K562 (cell line): ENCODE data around the gene ZW10. TPM values are rescaled to one million over a fixed set of nuclear protein-coding genes. Genes with fewer than 3 reads are reported as not detected.
A peak's percentile ranks its signal among the peaks of the same experiment; 100 is the strongest.

Experiments
- ADNP ChIP-seq: fragments of 200-800 bp; sonication (Bioruptor generic); IDR thresholded peaks from 2 replicates; pipeline ENCODE4 v1.6.1; 2016; ENCODE audit warnings: missing genetic modification characterization, missing compliant biosample characterization
- ARID3B ChIP-seq: fragments of 250-450 bp; sonication (Bioruptor Pico); IDR thresholded peaks from 2 replicates; pipeline ENCODE4 v1.4.0; 2020; ENCODE audit warnings: borderline replicate concordance
- ARNT ChIP-seq, 2 experiments: fragments of 450-650 bp; IDR thresholded peaks; 2 replicates each; pipeline ENCODE4 v1.6.1; 2016; ENCODE audit warnings: mild to moderate bottlenecking in 1 of 2
- CEBPZ ChIP-seq: fragments of 150-350 bp; IDR thresholded peaks from 2 replicates; pipeline ENCODE4 v1.6.1; 2014; ENCODE audit warnings: low read depth, mild to moderate bottlenecking, low read length, borderline replicate concordance
- EP400 ChIP-seq: fragments of 450-650 bp; IDR thresholded peaks from 2 replicates; pipeline ENCODE4 v1.6.1; 2017; ENCODE audit warnings: antibody characterized with exemption, mild to moderate bottlenecking, moderate library complexity
- ESRRA ChIP-seq: fragments of 450-650 bp; IDR thresholded peaks from 2 replicates; pipeline ENCODE4 v1.6.1; 2014; ENCODE audit warnings: low read depth, mild to moderate bottlenecking, moderate library complexity, borderline replicate concordance
- ETV5 ChIP-seq: sonication (generic); formaldehyde crosslinking; IDR thresholded peaks from 2 replicates; pipeline ENCODE4 v1.4.0; 2020; ENCODE audit warnings: low read depth, mild to moderate bottlenecking, missing genetic modification reagents
- FOXM1 ChIP-seq, 2 experiments: fragments of 450-650 bp in 1 of 2; sonication (generic) in 1 of 2; formaldehyde crosslinking in 1 of 2; IDR thresholded peaks; 2 replicates each; pipeline versions ENCODE4 v1.6.1 to v1.9.0; 2017 to 2022; ENCODE audit warnings: low read depth in 2 of 2, mild to moderate bottlenecking in 2 of 2, missing genetic modification reagents in 1 of 2, moderate library complexity in 1 of 2
- HOXB6 ChIP-seq: fragments of 250-450 bp; sonication (Bioruptor Pico); IDR thresholded peaks from 2 replicates; pipeline ENCODE4 v1.5.1; 2022; ENCODE audit warnings: mild to moderate bottlenecking, borderline replicate concordance
- KAT2B ChIP-seq: IDR thresholded peaks from one replicate; pipeline ENCODE4 v1.6.1; 2012; ENCODE audit warnings: low read depth, mild to moderate bottlenecking, control low read depth, inconsistent platforms, low read length, moderate library complexity
- MXI1 ChIP-seq: IDR thresholded peaks from 2 replicates; pipeline ENCODE4 v1.6.1; 2011; ENCODE audit warnings: low read depth, mild to moderate bottlenecking, improper control_type of control experiment, low read length
- PTBP1 ChIP-seq: fragments of 200-400 bp; formaldehyde crosslinking; IDR thresholded peaks from 2 replicates; pipeline ENCODE4 v1.6.1; 2017; ENCODE audit warnings: low read depth, low read length
- PURB ChIP-seq: sonication (generic); formaldehyde crosslinking; IDR thresholded peaks from 2 replicates; pipeline ENCODE4 v1.9.0; 2021; ENCODE audit warnings: low read depth, mild to moderate bottlenecking, missing genetic modification reagents
- SLC30A9 ChIP-seq: fragments of 250-450 bp; sonication (Bioruptor Pico); IDR thresholded peaks from 2 replicates; pipeline ENCODE4 v1.8.0; 2022; ENCODE audit warnings: mild to moderate bottlenecking, moderate library complexity
- TAL1 ChIP-seq: fragments of 450-650 bp; IDR thresholded peaks from 2 replicates; pipeline ENCODE4 v1.6.1; 2016; ENCODE audit warnings: mild to moderate bottlenecking
- USF2 ChIP-seq: sonication (generic); formaldehyde crosslinking; IDR thresholded peaks from 2 replicates; pipeline ENCODE4 v1.5.0; 2020; ENCODE audit warnings: missing genetic modification reagents
- ZFP1 ChIP-seq: fragments of 450-650 bp; formaldehyde crosslinking; IDR thresholded peaks from 2 replicates; pipeline ENCODE4 v1.4.0; 2020; ENCODE audit warnings: mild to moderate bottlenecking, mixed read lengths
- ZKSCAN1 ChIP-seq: fragments of 150-350 bp; IDR thresholded peaks from 2 replicates; pipeline ENCODE4 v1.6.1; 2016; ENCODE audit warnings: low read depth, low read length
- ZNF449 ChIP-seq: fragments of 250-450 bp; sonication (Bioruptor Pico); IDR thresholded peaks from 2 replicates; pipeline ENCODE4 v1.8.0; 2022; ENCODE audit warnings: moderate library complexity, mild to moderate bottlenecking, inconsistent platforms
- polyA plus RNA-seq, 8 experiments: library from polyadenylated mRNA; depleted of rRNA in 4 of 8; stranded (reverse) in 5 of 8; unstranded in 3 of 8; fragments of >200 nt; fragmentation: Nextera tagmentation in 2 of 8; fragmentation: Illumina TruSeq in 1 of 8; extraction: Ambion mirVana in 2 of 8; extraction: Trizol in 1 of 8; gene quantifications; 2 replicates each; pipeline versions ENCODE4 v1.2.1 to v1.2.3, GENCODE V29; 2011 to 2014; ENCODE audit warnings: inconsistent platforms in 1 of 8, missing spikeins in 1 of 8
- total RNA-seq, 7 experiments: library from RNA; depleted of rRNA in 6 of 7; stranded (reverse); fragments of >200 nt in 6 of 7; fragmentation: Illumina TruSeq in 2 of 7; extraction: Trizol in 2 of 7; gene quantifications; 2 replicates each; pipeline versions ENCODE4 v1.2.1 to v1.2.3, GENCODE V29; 2011 to 2021; ENCODE audit warnings: low replicate concordance in 1 of 7

ZW10 gene
- total and polyA plus RNA-seq, 9 of the 15 experiments (the other 6 are each of a cell fraction or from before 2014, with no cell fraction given): 9.4 to 37.7 (median 25.0) TPM

GRCh38 chr11:113690619-113691569 lies 82.6 kb downstream of the ZW10 start (continued):
- TF ChIP-seq CEBPZ: no peak
- no peak for TF ChIP-seq FOXM1 (IDR thresholded peaks at IDR 0.05; ENCODE audit: low read depth)
- no peak for TF ChIP-seq FOXM1 (CRISPR knock-in tag; IDR thresholded peaks at IDR 0.05; ENCODE audit: low read depth)
- no peak; a peak in 1 of 4 replicates for TF ChIP-seq ARNT (IDR thresholded peaks at IDR 0.05)
- peak; percentile 59; the same call in 1 of the 2 replicates for TF ChIP-seq ESRRA
- no peak for TF ChIP-seq ZNF449 (CRISPR knock-in tag)
- no peak for TF ChIP-seq KAT2B
- TF ChIP-seq TAL1: 0 out of 2 replicates have a peak, but pooled peaks have one; percentile 12
- no peak for TF ChIP-seq ARID3B
- no peak; the same call in 1 of the 2 replicates for TF ChIP-seq ZFP1
- TF ChIP-seq HOXB6: no peak
- TF ChIP-seq MXI1: 0 out of 2 replicates have a peak, but pooled peaks have one; percentile 15
- TF ChIP-seq PTBP1: no peak
- no peak for TF ChIP-seq SLC30A9 (CRISPR knock-in tag)
- no peak for TF ChIP-seq ETV5 (CRISPR knock-in tag)
- 0 out of 2 replicates have a peak, but pooled peaks have one; percentile 21 for TF ChIP-seq ZKSCAN1
- peak; percentile 33; the same call in 1 of the 2 replicates for TF ChIP-seq USF2 (CRISPR knock-in tag)
- no peak for TF ChIP-seq PURB (CRISPR knock-in tag)
- no peak for TF ChIP-seq ADNP
- TF ChIP-seq EP400: peak; percentile 86
